WERI-Rb-1 (cell line): ENCODE data around the gene PRKAB1.
"Not testable (repeated sequence)": the region's sequence is repeated elsewhere in the genome, so short reads cannot be mapped to it uniquely, and the experiment has no call there.

Experiments
- DNase-seq: peaks from one replicate; pipeline ENCODE4 v3.0.0-alpha.2; 2020
- H3K27ac ChIP-seq: fragments of 250-450 bp; sonication (Bioruptor Pico); 2 replicates; pipeline ENCODE4 v1.5.1; 2020; ENCODE audit warnings: mild to moderate bottlenecking, moderate library complexity
- H3K27me3 ChIP-seq: fragments of 250-450 bp; sonication (Bioruptor Pico); 2 replicates; pipeline ENCODE4 v1.5.1; 2021; ENCODE audit warnings: mild to moderate bottlenecking, low read depth, moderate library complexity; ENCODE audit not compliant: insufficient read depth, severe bottlenecking
- H3K36me3 ChIP-seq: fragments of 250-450 bp; sonication (Bioruptor Pico); 2 replicates; pipeline ENCODE4 v1.5.1; 2020; ENCODE audit warnings: mild to moderate bottlenecking, moderate library complexity
- H3K4me3 ChIP-seq: 2 replicates; pipeline ENCODE4 v1.5.1; 2011; ENCODE audit warnings: low read depth, mild to moderate bottlenecking, control low read depth, low read length
- H3K9me3 ChIP-seq: fragments of 250-450 bp; sonication (Bioruptor Pico); 2 replicates; pipeline ENCODE4 v1.5.1; 2021; ENCODE audit warnings: mild to moderate bottlenecking, moderate library complexity; ENCODE audit not compliant: severe bottlenecking
- CTCF ChIP-seq: IDR thresholded peaks from 2 replicates; pipeline ENCODE4 v1.5.1; 2011; ENCODE audit warnings: low read depth, mild to moderate bottlenecking, control low read depth, inconsistent platforms, low read length

PRKAB1 gene

DNA sequence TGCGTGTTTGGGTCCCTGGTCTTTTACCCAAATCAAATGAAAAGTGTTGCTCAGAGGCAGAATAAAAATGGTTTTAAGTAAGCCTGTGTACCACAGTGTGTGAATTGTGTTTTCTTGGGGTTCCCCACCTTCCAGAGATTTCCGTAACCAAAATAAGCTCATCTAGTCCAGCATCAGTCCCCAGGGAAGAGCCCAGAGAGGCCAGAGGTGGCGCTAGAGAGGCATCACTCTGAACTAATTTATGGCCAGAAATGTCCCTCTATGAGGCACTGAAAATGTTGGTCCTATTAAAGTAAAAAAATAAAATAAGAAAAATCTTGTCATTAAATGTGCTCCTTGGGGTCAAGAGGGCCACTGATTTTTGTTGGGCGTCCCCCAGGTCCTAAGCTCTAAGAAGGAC is 24.9 kb upstream of the PRKAB1 start:
- TF ChIP-seq CTCF, result peak; percentile 27
- H3K36me3 ChIP-seq, result no peaks in the 10 kb centered on the region
- DNase-seq, result no peak
- no peaks in the 10 kb centered on the region for H3K9me3 ChIP-seq
- no peaks in the 10 kb centered on the region for H3K27me3 ChIP-seq
- H3K27ac ChIP-seq, result no peak overlapping the region
- H3K4me3 ChIP-seq, result no peak overlapping the region

- DNase-seq, result no peak
- no peak for TF ChIP-seq CTCF
- Histone ChIP-seq H3K27me3 (no peaks in the 10 kb centered on the region), H3K4me3 (no peak overlapping the region), H3K9me3 (no peaks in the 10 kb centered on the region), H3K27ac (no peak overlapping the region), H3K36me3 (no peaks in the 10 kb centered on the region)
Measured at GRCh38 chr12:119644930-119645329, 23.0 kb upstream of the PRKAB1 start.

DNA sequence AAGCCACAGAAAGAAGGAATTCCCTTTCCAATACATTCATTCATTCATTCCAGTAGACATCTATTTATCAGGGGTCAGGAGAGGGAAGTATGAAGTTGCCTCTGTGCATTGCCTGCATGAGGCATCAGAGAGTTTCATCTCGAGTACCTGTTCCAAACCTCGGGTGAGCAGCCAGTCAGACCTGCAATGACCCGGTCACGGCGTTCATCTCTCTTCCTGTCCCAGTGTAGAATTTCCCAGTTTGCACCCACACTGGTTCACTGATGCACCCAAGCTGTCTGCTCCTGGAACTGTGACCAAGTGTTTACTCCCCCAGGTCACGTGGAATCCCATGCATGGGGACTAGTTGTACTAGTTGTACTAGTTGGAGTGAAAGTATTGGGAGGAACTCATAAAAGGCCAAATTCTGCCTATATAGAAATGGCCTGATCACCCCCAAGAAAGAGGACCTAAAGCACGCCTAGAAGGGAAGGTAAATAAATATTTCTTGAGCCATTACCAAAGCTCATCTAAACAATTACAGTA is 22.3 kb upstream of the PRKAB1 start:
- no peak for TF ChIP-seq CTCF
- H3K9me3 ChIP-seq, result no peaks in the 10 kb centered on the region
- no peaks in the 10 kb centered on the region for H3K27me3 ChIP-seq
- no peak for DNase-seq
- H3K4me3 ChIP-seq, result no peak overlapping the region
- H3K36me3 ChIP-seq, result no peaks in the 10 kb centered on the region
- H3K27ac ChIP-seq, result no peak overlapping the region

DNA sequence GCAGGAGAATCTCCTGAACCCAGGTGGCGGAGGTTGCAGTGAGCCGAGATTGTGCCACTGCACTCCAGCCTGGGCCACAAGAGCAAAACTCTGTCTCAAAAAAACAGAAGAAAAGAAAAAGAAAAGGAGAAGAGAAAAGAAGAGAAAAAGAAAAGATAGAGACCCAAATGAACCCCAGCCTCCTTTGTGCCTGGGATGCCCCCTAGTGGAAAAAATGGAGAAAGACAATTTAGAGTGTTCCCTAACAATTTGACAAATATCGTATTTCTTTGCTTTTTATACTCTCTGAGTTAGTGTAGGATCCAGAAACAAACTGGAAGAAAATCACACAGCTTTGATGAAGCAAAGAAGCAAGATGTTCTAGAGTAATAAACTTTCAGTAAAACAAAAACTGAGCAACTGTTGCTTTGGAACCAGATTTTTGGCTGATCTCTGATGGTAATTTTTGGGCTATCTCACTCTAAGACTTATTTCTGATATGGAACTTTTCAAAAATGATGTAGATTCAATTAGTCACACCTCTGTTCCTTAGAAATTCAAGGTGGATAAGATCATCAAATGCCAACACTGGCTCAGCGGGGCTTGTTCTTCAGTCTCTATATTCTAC is 18.6 kb upstream of the PRKAB1 start:
- H3K27me3 ChIP-seq, result no peaks in the 10 kb centered on the region
- no peaks in the 10 kb centered on the region for H3K9me3 ChIP-seq
- H3K4me3 ChIP-seq, result no peak overlapping the region
- H3K36me3 ChIP-seq, result no peaks in the 10 kb centered on the region
- TF ChIP-seq CTCF, result peak; percentile 66
- DNase-seq, result no peak
- no peak overlapping the region for H3K27ac ChIP-seq

- no peaks in the 10 kb centered on the region for H3K9me3 ChIP-seq
- DNase-seq, result no peak
- H3K4me3 ChIP-seq, result no peak overlapping the region
- no peaks in the 10 kb centered on the region for H3K36me3 ChIP-seq
- H3K27ac ChIP-seq, result no peak overlapping the region
- H3K27me3 ChIP-seq, result no peaks in the 10 kb centered on the region
- TF ChIP-seq CTCF, result no peak
Measured at GRCh38 chr12:119652665-119653064, 15.3 kb upstream of the PRKAB1 start.

GRCh38 chr12:119657001-119657400 is 10.9 kb upstream of the PRKAB1 start:
- H3K9me3 ChIP-seq, H3K36me3 ChIP-seq, H3K4me3 ChIP-seq, H3K27ac ChIP-seq, H3K27me3 ChIP-seq, DNase-seq: not testable (repeated sequence)
